HG03280 (cell line): ENCODE results near the gene IFRD2.
"Not testable (repeated sequence)": the region's sequence is repeated elsewhere in the genome, so short reads cannot be mapped to it uniquely, and the experiment has no call there.

ENCODE experiments used
- ATAC-seq: cut with Tn5 transposase; IDR thresholded peaks from one replicate; pipeline ENCODE4 v1.9.1; 2021; ENCODE audit warnings: mild to moderate bottlenecking, moderate library complexity; ENCODE audit not compliant: unreplicated experiment

IFRD2 gene

DNA sequence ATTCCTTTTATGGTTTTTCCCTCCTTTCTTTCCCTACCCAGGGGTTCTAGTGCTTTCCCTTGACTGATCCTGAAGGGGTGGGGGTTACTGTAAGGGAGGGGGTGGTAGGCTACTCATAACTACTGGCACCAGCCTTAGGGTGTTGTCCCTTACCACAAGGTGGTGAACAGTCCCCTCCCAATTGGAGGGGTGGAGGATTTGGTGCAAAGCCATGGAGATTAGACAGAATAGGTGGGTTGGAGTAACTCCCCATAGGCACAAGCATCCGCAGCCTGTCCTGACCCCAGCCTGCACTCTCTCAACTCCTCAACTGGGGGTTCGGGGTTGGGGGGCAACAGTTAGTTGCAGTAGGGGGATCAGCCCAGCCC, 32.9 kb upstream of the IFRD2 start:
- no peak for ATAC-seq

- no peak for ATAC-seq
Observed at GRCh38 chr3:50324351-50325112, 32.3 kb upstream of the IFRD2 start.

DNA sequence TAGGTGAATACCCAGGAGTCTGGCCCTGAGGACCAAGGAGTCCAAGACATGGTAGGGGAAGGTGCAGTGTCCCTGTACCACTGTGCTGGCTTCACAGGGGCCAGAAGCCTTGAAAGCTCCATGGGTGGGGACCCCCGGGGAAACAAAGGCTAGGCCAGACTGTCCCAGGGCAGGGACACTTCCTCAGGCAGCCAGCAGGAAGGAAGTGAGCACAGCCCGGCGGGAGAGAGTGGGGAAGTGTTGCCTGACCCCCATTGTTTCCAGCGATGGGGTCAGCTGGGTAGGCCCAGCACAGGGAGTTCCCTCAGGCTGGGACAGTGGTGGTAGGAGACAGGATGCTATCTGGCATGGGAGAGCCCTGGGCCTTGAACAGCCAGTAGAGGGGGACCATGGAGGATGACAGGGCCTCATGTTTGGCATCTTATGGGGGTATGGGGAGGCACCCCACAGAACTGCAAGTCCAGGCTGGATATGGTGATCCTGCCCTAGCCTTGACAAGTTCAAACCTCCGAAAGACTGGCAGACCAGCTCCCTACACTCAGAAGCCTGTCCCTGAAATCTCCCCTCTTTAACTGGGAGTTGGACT, 31.5 kb upstream of the IFRD2 start:
- no peak for ATAC-seq

GRCh38 chr3:50323092-50323600, 30.9 kb upstream of the IFRD2 start:
- ATAC-seq = no peak

- no peak for ATAC-seq
Observed at GRCh38 chr3:50322386-50323091, 30.3 kb upstream of the IFRD2 start, which contains the start of gene HYAL2. TSS of gene HYAL2 (minus strand) at chr3:50322745. CDS start at chr3:50320489, 2,256 bp downstream.

GRCh38 chr3:50322115-50322385, 29.8 kb upstream of the IFRD2 start:
- no peak for ATAC-seq

GRCh38 chr3:50321336-50322114, 29.3 kb upstream of the IFRD2 start:
- peak; percentile 74 for ATAC-seq

GRCh38 chr3:50320853-50321335, 28.7 kb upstream of the IFRD2 start:
- ATAC-seq = peak; percentile 49

GRCh38 chr3:50319894-50320625, 27.8 kb upstream of the IFRD2 start:
- no peak for ATAC-seq

- ATAC-seq = no peak
Observed at GRCh38 chr3:50319181-50319893, 27.1 kb upstream of the IFRD2 start.

GRCh38 chr3:50318615-50319014, 26.4 kb upstream of the IFRD2 start:
- no peak for ATAC-seq

DNA sequence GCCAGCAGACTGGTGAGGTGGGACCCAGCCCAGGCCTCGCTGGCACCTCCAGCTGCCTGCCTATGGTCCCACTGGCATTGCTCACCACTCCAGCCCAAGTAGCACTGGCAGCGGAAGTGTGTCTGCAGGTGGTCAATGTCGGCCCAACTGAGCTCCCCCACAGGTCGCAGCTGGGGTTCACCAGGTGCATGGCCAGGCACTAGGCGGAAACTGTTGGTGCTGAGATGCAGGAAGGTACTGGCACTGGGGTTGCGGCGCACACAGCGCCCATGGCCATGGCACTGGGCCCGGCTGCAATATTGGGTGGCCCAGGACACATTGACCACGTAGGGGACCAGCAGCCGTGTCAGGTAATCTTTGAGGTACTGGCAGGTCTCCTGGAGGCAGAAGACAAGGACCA, 25.9 kb upstream of the IFRD2 start:
- ATAC-seq = no peak

DNA sequence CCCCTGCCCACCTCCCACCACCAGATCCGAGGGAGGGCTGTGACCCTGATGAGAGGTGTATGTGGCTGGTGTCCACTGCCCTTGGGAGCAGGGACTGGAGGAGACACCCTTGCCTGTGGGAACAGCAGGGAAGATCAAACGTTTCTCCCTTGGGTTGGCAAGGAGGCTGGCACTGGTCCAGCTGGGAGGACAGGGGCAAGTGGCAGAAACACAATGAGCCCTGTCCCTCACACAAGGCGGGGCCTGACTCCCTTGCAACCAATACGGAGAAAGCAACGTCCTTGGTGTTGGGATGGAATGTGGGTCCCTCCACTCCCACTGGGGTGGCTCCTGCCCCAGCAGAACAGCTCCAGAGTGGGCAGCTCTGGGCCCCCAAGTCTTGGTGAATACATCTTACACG, 25.1 kb upstream of the IFRD2 start:
- no peak for ATAC-seq

DNA sequence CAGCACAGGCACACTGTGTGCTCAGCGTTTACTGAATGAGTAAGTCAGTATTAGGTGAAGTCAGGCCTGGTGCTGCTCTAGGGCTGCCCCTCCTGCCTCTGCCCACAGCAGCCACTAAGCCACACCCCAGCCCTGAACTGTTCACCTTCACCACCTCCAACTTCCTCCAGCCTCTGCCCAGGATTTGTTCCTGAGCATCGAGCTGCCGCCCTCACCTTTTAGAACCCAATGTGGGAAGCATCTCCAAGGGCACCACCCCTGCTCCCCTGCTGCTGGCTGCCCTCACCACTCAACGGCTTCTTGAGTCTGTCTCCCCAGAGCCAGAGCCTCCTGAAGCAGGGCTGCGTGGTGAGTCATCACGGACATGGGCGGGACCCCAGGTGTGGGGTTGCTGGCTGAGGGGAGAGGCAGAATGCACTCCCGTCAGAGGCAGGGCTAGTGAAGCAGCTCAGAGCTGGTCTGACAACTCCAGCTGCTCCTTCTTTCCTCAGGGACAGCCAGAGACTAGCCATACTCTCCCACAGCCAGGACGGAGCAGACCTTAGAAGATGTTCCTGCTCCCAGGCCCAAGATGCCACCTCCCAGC, 24.5 kb upstream of the IFRD2 start:
- ATAC-seq = no peak

- ATAC-seq = no peak
Observed at GRCh38 chr3:50314816-50315215, 22.6 kb upstream of the IFRD2 start.

DNA sequence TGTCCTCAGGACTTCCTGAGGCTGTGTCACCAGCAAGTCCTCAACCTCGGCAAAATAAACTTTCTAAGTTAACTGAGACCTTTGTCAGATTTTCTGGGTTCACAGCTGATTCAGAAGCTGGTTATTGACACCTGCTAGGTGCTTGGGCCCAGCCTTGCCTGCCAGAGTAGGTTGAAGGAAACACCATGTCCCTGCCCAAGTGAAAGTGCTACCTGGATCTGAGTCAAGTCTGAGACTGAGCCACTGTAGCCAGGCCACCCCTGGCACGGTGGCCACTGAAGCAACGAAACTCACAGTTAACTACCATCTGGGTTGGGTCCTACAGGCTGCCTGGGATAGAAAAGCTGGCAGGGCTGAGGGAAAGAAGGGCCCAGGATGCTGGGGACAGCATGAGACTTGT, 22.1 kb upstream of the IFRD2 start:
- ATAC-seq = no peak

DNA sequence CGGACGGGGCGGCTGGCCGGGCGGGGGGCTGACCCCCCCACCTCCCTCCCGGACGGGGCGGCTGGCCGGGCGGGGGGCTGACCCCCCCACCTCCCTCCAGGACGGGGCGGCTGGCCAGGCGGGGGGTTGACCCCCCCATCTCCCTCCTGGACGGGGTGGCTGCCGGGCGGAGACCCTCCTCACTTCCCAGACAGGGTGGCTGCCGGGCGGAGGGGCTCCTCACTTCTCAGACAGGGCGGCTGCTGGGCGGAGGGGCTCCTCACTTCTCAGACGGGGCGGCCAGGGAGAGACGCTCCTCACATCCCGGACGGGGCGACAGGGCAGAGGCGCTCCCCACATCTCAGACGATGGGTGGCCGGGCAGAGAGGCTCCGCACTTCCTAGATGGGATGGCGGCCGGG, 19.8 kb upstream of the IFRD2 start:
- ATAC-seq = not testable (repeated sequence)

DNA sequence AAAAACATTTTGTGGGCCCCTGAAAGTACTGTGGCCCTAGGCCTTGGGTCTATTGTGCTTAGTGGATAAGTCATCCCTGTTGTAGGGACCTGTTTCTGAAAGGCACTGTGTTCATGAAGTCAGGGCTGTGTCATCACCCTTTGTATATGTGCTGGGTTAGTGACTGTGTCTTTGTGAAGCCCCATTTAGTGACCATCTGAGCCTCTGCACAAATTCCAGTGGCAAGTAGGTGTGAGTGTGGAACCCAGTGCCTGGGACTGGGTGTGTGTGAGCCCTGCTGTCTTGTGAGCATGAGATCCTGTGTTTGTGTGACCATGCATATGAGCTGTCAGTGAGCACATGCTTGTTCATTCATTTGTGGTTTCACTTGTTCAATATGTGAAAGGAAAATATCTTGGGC, 12.4 kb upstream of the IFRD2 start:
- no peak for ATAC-seq

DNA sequence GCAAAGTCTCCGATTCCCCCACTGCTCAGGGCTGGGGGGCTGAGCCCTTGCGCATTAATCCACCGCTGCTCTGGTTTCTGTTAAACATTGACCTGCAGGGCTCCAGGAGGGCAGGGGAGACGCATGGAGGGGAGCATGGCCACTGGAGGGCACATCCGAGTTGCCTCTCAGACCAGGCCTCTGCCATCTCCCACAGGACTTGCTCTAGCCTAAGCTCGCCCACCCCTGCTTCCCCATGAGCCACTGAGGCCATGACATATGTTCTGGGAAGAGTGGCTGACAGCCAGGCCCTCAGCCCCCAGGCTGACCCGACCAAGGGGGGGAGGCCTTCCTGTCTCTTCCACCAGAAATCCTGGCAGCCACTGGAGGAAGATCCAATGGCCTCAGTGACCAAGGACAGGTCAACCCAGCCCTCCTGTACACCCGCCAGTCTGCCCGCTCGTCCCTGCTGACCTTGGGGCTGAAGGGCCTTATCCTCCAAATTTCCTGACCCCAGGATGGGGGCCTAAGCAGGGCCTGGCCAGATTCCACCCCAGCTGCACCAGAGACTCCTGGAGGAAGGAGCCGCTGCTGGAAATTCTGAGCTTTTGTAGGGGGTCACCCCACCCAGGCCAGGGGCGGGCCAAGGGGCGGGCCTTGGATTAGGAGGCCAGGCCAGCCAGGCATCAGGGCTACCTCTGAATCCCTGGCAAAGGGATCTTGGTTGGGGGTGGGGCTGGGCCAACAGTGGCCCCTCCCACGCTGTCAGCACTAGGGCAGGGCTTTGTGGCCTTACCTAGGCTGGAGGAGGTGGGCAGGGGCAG, 11.0 kb upstream of the IFRD2 start, which contains the start of gene HYAL1:
TSS of gene HYAL1 (minus strand) at position 562 of the 803 bp plus-strand sequence. CDS start 618 bp downstream, outside the sequence.
- ATAC-seq = no peak
